PC-3 (cell line): Measurements from ENCODE around the gene AGPAT1. TPM values are rescaled to one million over a fixed set of nuclear protein-coding genes. Genes with fewer than 3 reads are reported as not detected.

Experiments
- ATAC-seq: fragments of 200-7000 bp; cut with Tn5 transposase; 2 replicates; pipeline ENCODE4 v1.9.1; 2020; ENCODE audit warnings: mild to moderate bottlenecking, moderate library complexity
- BruUV-seq: library from RNA; stranded (reverse); fragments of 400-500 nt; replicated peaks from 2 replicates; lab custom pipeline; 2021; lab: Mats Ljungman, UMichigan
- CTCF ChIA-PET: fragments of 300-600 bp; sonication (Branson Sonifier 250); formaldehyde crosslinking; loops from one replicate; lab custom pipeline; 2022; ENCODE audit warnings: antibody characterized with exemption; lab: Charles Lee
- POLR2A ChIA-PET: fragments of 300-600 bp; sonication (Branson Sonifier 250); formaldehyde crosslinking; loops from one replicate; lab custom pipeline; 2022; ENCODE audit warnings: antibody characterized with exemption; ENCODE audit not compliant: unreplicated experiment; lab: Charles Lee
- DNase-seq: peaks from one replicate; pipeline ENCODE4 v3.0.0-alpha.2; 2015
- H2AFZ ChIP-seq: fragments of 300-600 bp; sonication (generic); 2 replicates; pipeline ENCODE4 v1.6.0; 2016; ENCODE audit warnings: antibody characterized with exemption, low read length
- H3F3A ChIP-seq: fragments of 300-600 bp; sonication (generic); one replicate; pipeline ENCODE4 v1.6.0; 2017; ENCODE audit warnings: antibody characterized with exemption, low read length, control low read depth, mild to moderate bottlenecking; ENCODE audit not compliant: unreplicated experiment
- H3K27ac ChIP-seq: fragments of 300-600 bp; sonication (generic); 2 replicates; pipeline ENCODE4 v1.5.1; 2016; ENCODE audit warnings: mild to moderate bottlenecking, low read length
- H3K27me3 ChIP-seq: fragments of 300-600 bp; sonication (generic); 2 replicates; pipeline ENCODE4 v1.6.1; 2016; ENCODE audit warnings: low read length, mixed read lengths
- H3K36me3 ChIP-seq: fragments of 300-600 bp; sonication (generic); 2 replicates; pipeline ENCODE4 v1.6.1; 2016; ENCODE audit warnings: low read depth, mixed run types, low read length, mixed read lengths
- H3K4me1 ChIP-seq: fragments of 300-600 bp; sonication (generic); 2 replicates; pipeline ENCODE4 v1.5.1; 2016; ENCODE audit warnings: low read length; ENCODE audit not compliant: insufficient read depth
- H3K4me2 ChIP-seq: fragments of 300-600 bp; sonication (generic); 2 replicates; pipeline ENCODE4 v1.6.0; 2016; ENCODE audit warnings: low read length
- H3K4me3 ChIP-seq: fragments of 300-600 bp; sonication (generic); 2 replicates; pipeline ENCODE4 v1.5.1; 2016; ENCODE audit warnings: mild to moderate bottlenecking, low read length, mixed read lengths
- H3K79me2 ChIP-seq: fragments of 300-600 bp; sonication (generic); 2 replicates; pipeline ENCODE4 v1.6.1; 2017; ENCODE audit warnings: low read length, mixed read lengths
- H3K9ac ChIP-seq: fragments of 300-600 bp; sonication (generic); 2 replicates; pipeline ENCODE4 v1.6.0; 2016; ENCODE audit warnings: mild to moderate bottlenecking, low read length
- H3K9me2 ChIP-seq: fragments of 300-600 bp; sonication (generic); replicated peaks from 2 replicates; pipeline ENCODE4 v1.6.1; 2016; ENCODE audit warnings: mixed run types, low read length, mixed read lengths
- H3K9me3 ChIP-seq: fragments of 300-600 bp; sonication (generic); 2 replicates; pipeline ENCODE4 v1.6.1; 2016; ENCODE audit warnings: low read length, mixed read lengths
- H4K20me1 ChIP-seq: fragments of 300-600 bp; sonication (generic); 2 replicates; pipeline ENCODE4 v1.6.1; 2016; ENCODE audit warnings: low read length, mixed read lengths
- CTCF ChIP-seq: fragments of 300-600 bp; sonication (generic); conservative IDR thresholded peaks from 2 replicates; pipeline ENCODE4 v1.5.1; 2017; ENCODE audit warnings: antibody characterized with exemption, low read depth, mild to moderate bottlenecking, low read length
- EZH2 ChIP-seq: fragments of 300-600 bp; sonication (generic); IDR thresholded peaks from one replicate; pipeline ENCODE4 v1.6.1; 2017; ENCODE audit warnings: antibody characterized with exemption, mild to moderate bottlenecking, low read length; ENCODE audit not compliant: unreplicated experiment
- EZH2phosphoT487 ChIP-seq: fragments of 300-600 bp; sonication (generic); IDR thresholded peaks from 2 replicates; pipeline ENCODE4 v1.6.1; 2018; ENCODE audit warnings: mild to moderate bottlenecking, antibody characterized with exemption, low read length, borderline replicate concordance
- intact Hi-C: fragments of 100-400 bp; cut with micrococcal nuclease; formaldehyde crosslinking; loops from 2 replicates; pipeline ENCODE4 v1.9.0; 2023
- total RNA-seq: library from RNA; depleted of rRNA; stranded (reverse); fragments of >200 nt; gene quantifications from 2 replicates; pipeline ENCODE4 v1.2.3, GENCODE V29; 2014

AGPAT1 gene
- total RNA-seq, 1 experiment from 2014 or later: 59.6 TPM

- no peak overlapping the region for H3K27ac ChIP-seq
- H3K36me3 ChIP-seq: 0 out of 2 replicates have a peak, but pooled peaks cover under 1% of the 10 kb centered on the region
- H3K27me3 ChIP-seq: no peaks in the 10 kb centered on the region
- H3K4me1 ChIP-seq: peaks cover 33% of the 10 kb centered on the region
- BruUV-seq: TSS peak; percentile 21
- ChIA-PET CTCF (no interaction called here), POLR2A (no interaction called here)
- peak overlapping the region; percentile 94 for H3K4me3 ChIP-seq
- no peaks in the 10 kb centered on the region for H4K20me1 ChIP-seq
- ATAC-seq (no peak), DNase-seq (no peak)
- H3K9me3 ChIP-seq: no peaks in the 10 kb centered on the region
- no peaks in the 10 kb centered on the region for H3K9me2 ChIP-seq
- intact Hi-C loops: loop anchor here (5.0 kb wide), 1 partner anchor 218 kb away; the partner anchor contains the start of genes NELFE and SKIC2
- H2AFZ ChIP-seq: peak overlapping the region; percentile 95
- H3K79me2 ChIP-seq: peaks cover 33% of the 10 kb centered on the region
- TF ChIP-seq CTCF (no peak), EZH2 (no peak), EZH2phosphoT487 (no peak)
- no peaks in the 10 kb centered on the region for H3F3A ChIP-seq
- peak overlapping the region; percentile 93 for H3K4me2 ChIP-seq
- peak overlapping the region; percentile 90 for H3K9ac ChIP-seq
Observed at GRCh38 chr6:32175322-32175710, 568 bp downstream of the AGPAT1 start.

GRCh38 chr6:32174416-32174815, 1.5 kb downstream of the AGPAT1 start:
- BruUV-seq: no TSS peak
- Histone ChIP-seq H4K20me1 (no peaks in the 10 kb centered on the region), H3K4me1 (peaks cover 31% of the 10 kb centered on the region), H3K4me3 (0 out of 2 replicates have a peak overlapping the region, but pooled peaks have one; percentile 94), H3K4me2 (peak overlapping the region; percentile 93), H3K27me3 (no peaks in the 10 kb centered on the region), H3K79me2 (peaks cover 31% of the 10 kb centered on the region), H3K9ac (no peak overlapping the region), H3K27ac (no peak overlapping the region), H2AFZ (no peak overlapping the region), H3K9me3 (no peaks in the 10 kb centered on the region), H3F3A (no peaks in the 10 kb centered on the region), H3K9me2 (no peaks in the 10 kb centered on the region), H3K36me3 (0 out of 2 replicates have a peak, but pooled peaks cover 3% of the 10 kb centered on the region)
- ATAC-seq: no peak
- ChIA-PET CTCF (no interaction called here), POLR2A (no interaction called here)
- intact Hi-C loops: no loop called here
- no peak for DNase-seq
- no peak for TF ChIP-seq EZH2
- TF ChIP-seq EZH2phosphoT487: no peak
- no peak for TF ChIP-seq CTCF

- no TSS peak for BruUV-seq
- H3K79me2 ChIP-seq: peaks cover 21% of the 10 kb centered on the region
- H3K4me2 ChIP-seq: no peak overlapping the region
- no peaks in the 10 kb centered on the region for H4K20me1 ChIP-seq
- CTCF ChIA-PET: no interaction called here
- 0 out of 2 replicates have a peak, but pooled peaks cover 3% of the 10 kb centered on the region for H3K36me3 ChIP-seq
- intact Hi-C loops: no loop called here
- H3K4me3 ChIP-seq: no peak overlapping the region
- no peaks in the 10 kb centered on the region for H3K9me2 ChIP-seq
- POLR2A ChIA-PET: no interaction called here
- ATAC-seq (no peak), DNase-seq (no peak)
- H3K27me3 ChIP-seq: no peaks in the 10 kb centered on the region
- no peak overlapping the region for H2AFZ ChIP-seq
- H3K9ac ChIP-seq: no peak overlapping the region
- H3K27ac ChIP-seq: no peak overlapping the region
- peaks cover 26% of the 10 kb centered on the region for H3K4me1 ChIP-seq
- no peaks in the 10 kb centered on the region for H3F3A ChIP-seq
- TF ChIP-seq EZH2 (no peak), EZH2phosphoT487 (no peak), CTCF (no peak)
- no peaks in the 10 kb centered on the region for H3K9me3 ChIP-seq
Observed at GRCh38 chr6:32173051-32173727, 2.7 kb downstream of the AGPAT1 start.
